HG02623 (cell line): ENCODE data around the gene ANKRD16.
A peak's percentile ranks its signal among the peaks of the same experiment; 100 is the strongest.
"Not testable (repeated sequence)": the region's sequence is repeated elsewhere in the genome, so short reads cannot be mapped to it uniquely, and the experiment has no call there.

ENCODE experiments used
- ATAC-seq: cut with Tn5 transposase; IDR thresholded peaks from one replicate; pipeline ENCODE4 v1.9.1; 2021; ENCODE audit warnings: moderate library complexity; ENCODE audit not compliant: unreplicated experiment

ANKRD16 gene

DNA sequence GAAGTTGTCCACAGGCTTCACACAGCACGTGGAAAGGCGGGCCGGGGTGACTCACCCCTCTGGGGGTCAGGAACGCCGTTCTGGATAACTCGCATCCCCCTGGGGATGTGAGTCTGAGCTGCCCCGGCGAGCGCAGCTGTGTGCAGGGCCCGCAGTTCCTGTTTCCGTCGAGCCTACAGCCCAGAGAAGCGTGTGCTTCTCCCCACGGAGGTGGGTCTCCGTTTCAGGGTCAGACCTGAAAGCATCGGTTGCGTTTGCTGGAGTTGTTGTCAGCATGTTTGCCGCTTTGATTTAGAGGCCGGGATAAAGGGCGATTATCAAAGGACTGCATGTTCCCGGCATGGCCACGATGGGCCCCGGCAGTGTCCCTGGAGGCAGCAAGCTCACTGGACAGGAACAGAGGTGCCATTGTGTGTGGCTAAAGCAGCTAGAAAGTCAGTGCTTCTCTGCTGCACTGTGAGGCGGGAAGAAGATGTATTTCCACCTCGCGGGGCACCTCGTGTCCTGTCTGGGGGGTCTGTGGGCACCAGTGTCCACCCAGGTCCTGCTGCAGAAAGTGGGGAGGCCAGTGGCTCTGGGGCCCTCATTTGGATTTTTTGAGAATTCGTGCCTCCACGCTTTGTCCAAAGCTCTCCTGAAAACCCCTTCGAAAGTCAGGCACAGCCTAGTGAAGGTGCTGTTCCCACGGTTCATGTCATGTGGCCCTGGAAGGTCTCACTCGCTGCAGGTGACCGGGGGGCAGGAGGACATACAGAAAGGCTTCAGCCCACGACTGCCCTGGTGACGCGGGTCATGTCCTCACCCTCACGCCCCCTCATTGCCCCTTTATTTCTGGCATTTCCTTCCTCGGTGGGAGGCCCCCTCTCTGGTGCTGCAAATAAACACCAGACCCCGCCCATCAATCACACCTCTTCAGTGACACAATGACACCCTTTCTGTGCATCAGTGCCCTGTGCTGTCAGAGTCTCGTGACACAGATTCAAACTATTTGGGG lies 49.1 kb downstream of the ANKRD16 start:
- ATAC-seq: peak; percentile 66

DNA sequence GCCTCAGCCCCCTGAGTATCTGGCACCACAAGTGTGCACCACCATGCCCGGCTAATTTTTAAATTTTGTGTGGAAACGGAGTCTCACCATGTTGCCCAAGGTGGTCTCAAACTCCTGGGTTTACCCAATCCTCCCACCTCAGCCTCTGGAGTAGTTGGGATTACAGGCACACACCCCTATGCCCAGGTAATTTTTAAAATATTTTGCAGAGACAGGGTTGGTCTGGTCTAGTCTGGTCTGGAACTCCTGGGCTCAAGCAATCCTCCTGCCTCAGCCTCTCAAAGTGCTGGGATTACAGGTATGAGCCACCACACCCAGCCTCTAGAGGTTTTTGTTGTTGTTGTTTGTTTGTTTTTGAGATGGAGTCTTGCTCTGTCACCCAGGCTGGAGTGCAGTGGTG lies 53.5 kb downstream of the ANKRD16 start:
- not testable (repeated sequence) for ATAC-seq

DNA sequence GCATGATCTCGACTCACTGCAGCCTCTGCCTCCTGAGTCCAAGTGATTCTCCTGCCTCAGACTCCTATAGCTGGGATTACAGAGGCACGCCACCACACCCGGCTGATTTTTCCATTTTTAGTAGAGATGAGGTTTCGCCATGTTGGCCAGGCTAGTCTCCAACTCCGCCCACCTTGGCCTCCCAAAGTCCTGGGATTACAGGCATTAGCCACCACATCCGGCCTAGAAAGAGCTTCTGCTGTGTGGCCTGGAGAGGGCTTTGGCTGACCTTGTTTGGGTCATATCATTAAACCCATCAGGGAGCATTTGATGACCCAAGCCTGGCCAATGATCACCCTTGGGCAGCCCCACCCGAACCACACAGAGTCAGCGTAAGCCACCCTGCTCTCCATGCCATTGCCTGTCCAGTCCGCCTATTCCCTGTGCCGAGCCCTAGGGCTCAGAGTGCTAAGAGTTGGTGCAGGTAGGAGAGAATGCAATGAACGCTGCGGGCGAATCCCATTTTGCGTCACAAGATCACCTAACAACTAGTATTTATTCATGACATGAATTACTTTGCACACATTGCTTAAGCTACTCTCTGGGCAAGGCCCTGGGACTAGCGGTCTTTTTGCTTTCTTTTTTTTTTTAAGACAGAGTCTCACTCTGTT lies 54.1 kb downstream of the ANKRD16 start:
- ATAC-seq: no peak

DNA sequence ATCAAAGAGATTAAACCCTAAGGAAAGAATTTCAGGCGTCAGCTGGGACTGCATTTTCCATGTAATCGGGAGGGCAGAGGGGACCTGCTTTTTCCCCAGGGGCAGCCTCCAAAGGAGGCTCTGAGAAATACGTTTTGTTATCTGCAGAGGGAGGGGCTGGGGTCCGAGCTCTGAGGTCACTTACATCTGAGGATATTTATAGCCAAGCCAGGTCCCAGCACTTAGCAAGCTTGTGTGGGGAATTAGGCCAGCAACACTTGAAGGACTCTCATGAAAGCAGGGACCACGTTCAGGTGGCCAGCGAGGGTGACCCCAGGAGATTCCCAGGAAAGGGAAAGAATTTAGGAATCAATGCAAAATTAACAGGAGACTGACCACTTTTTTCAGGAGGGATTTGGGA lies 55.9 kb downstream of the ANKRD16 start:
- ATAC-seq: no peak

DNA sequence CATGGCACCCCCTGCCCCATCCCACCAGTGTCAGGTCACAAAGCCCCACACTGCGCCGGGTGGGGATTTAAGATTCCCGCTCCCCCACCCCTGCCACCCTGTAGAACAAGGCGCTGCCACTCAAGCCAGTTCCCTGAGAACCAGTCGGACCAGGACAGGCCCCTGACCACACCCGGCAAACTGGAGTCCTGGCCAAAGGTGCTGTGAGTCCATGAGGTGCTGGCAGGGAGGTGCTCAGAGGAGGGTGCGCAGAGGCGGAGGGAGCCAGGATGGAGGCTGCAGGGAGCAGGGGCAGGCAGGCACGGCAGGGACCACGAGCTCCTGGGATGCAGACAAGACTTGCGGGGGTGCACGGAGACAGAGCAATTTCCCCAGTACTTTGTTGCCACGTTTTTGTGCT lies 56.7 kb downstream of the ANKRD16 start:
- ATAC-seq: no peak

DNA sequence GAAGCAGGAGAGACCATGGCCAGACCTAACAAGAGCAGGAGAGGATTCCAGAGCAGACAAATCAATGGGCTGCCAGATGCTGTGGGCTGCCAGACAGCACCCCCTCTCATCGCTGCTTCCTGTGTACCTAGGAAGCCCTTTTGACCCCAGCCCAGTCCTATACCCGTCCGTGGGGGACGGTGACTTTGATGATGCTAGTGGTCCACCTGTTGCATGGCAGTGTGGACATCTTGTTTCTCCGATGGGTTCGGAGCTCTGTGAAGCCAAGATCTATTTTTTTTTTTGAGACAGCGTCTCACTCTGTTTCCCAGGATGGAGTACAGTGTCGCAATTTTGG lies 58.3 kb downstream of the ANKRD16 start:
- ATAC-seq: no peak

DNA sequence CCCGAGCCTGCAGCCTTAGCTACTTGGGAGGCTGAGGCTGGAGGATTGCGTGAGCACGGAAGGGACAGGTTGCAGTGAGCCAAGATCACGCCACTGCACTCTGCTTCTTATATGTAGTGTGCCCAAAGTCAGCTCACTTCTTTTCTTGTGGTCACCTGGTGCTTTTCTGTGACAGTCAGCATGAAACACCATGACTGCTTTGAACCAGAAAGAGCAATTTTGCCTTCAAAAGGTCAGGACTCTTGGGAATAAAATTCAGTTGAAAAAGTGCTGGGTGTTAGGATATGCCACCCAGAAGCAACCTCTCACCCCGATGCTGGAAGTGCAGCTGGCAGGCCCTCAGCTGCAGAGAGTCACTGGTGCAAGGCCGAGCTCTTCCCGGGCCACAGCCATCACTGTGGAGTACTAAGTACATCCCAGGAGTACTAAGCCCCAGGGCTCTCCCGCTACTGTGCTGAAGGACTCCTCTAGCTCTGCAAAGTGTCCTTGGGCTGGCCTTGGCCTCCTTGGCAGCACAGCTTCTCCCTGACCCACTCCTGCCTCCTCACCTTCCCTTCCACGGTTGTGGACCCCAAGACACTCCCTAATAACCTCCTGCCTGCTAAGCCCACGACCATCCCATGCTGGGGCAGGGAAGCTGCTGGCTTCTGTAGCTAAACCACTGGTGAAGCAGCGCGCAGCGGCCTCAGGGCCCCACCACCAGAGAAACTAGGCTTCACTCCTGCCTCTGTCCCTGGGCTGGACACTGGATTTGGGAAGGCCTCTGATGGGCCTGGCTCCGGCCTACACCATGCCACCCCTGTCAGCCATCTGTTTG lies 58.9 kb downstream of the ANKRD16 start:
- ATAC-seq: no peak

DNA sequence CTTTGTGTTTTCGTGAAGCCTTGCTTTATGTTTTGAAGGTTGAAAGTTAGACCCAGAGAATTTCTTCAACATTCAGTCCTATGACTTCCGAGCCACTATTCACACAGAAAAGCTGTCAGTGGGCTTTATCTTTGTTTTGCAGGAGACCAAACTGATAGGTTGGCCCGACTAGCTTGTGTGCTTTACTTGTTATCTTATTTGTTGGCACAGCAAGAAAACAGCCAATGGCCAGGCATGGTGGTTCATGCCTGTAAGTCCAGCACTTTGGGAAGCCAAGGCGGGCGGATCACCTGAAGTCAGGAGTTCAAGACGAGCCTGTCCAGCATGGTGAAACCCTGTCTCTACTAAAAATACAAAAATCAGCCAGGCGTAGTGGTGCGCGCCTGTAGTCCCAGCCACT lies 60.4 kb downstream of the ANKRD16 start:
- ATAC-seq: no peak

DNA sequence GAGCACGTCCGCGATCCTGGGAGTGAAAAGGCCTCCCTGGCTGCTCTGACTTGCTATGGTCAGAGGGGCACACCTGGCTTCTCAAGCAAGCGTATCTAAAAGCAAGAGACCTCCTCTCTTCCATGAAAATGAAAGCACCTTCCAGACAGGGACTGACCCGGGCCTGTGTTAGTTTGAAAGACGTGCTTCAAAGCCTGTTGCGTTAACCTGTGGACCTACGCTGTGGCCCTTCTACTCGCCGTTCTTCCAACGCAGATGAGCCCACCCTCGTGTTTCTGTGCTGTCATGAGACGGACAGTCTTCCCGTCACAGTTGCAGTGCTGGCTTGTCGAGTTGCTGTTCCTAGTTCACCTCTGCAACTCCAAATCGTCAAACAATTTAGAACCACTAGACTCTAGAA lies 61.0 kb downstream of the ANKRD16 start:
- ATAC-seq: no peak

DNA sequence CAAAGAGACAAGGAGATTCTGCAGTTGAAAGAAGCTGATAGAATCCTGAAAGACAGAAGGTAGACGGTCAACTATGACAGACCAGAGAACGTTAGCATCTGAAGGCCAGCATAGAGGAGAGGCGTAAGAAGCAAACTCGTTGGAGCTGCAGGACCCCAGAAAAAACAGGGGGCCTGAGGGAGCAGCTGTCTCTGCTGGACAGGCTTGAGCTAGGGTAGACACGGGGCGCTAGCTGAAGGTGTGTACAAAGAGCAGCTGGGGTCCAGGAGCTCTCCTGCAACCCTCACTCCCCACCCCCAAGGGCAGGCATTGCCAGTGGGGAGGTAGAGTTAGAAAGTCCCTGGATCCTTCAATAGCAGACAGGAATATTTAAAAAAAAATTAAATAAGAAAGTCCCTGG lies 61.9 kb downstream of the ANKRD16 start:
- ATAC-seq: no peak

DNA sequence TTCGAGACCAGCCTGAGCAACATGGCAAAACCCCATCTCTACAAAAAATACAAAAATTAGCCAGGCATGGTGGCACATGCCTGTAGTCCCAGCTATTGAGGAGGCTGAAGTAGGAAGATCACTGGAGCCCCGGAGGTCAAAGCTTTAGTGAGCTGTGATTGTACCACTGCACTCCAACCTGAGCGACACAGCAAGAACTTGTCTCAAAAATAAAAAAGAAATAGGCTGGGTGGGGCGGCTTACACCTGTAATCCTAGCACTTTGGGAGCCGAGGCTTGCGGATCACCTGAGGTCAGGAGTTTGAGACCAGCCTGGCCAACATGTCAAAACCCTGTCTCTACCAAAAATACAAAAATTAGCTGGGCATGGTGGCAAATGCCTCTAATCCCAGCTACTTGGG lies 63.2 kb downstream of the ANKRD16 start:
- ATAC-seq: not testable (repeated sequence)

DNA sequence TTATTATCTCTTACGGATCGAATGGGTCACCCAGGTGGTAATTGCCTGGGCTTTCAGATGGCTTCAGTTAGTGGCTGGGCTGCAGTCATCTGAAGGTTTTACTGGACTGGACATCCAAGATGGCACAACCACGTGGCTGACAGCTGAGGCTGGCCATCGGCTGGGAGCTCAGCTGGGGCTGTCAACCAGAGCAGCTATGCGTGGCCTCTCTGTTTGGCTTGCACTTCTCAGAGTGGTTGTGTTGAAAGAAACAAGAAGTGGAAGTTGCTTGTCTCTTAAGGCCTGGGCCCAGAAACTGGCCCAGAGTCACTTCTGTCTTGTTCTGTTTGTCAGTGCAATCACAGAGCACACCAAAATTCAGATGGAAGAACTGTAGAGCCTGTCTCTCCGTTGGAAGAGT lies 70.8 kb downstream of the ANKRD16 start:
- ATAC-seq: no peak

DNA sequence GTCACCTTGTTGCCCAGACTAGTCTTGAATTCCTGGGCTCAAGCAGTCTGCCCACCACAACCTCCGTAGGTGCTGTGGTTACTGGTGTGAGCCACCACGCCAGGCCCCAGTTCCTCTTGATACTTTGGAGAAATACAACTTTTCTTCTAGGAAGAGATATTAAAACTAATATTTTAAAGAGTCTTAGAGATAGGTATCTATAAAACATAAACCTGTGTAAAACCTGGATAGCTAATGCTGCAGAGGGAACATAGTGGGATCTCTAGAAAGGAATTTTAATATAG lies 71.7 kb downstream of the ANKRD16 start:
- ATAC-seq: no peak

DNA sequence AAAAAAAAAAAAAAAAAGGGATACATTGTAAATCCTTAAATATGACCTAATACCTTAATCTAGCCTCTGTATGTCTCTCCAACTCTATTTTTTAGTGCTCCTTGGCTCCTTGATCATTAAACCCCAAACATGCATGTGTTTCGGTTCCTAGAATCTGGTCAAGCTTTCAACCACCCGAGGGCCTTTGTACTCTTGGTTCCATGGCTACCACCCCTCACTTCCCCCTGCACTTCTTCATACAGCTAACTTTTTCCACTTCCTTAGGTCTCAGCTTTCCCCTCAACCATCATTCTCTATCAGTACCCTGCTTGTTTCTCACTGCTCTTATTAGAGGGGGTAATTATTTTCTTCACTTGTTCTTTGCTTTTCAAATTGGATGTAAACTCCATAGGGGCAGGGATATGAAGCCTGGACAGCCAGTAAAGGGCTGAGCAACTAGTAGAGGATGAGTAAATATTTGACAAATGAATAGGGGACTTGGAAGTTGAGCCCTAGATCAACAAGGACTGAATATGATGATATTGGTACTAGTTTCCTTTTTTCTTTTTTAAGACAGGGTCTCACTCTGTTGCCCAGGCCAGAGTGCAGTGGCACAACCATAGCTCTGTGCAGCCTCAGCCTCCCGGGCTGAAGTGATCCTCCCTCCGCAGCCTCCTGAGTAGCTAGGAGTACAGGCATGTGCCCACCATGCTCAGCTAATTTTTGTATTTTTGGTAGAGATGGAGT lies 72.2 kb downstream of the ANKRD16 start:
- ATAC-seq: no peak

DNA sequence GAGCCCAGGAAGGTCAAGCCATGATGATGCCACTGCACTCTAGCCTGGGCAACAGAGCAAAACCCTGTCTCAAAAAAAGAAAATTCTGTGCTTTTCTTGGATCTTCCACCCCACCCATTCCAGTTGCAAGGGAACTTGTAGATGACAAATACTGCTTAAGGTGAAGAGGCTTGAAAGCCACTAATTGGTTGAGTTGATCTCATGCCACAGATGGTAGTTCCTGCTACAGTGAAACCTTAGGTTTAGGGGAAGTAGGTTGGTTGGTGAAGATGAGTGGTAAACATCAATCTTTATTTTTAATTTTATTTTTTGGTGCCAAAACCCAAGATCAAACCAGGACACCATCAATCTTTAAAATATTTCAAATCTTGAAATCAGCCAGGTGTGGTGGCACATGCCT lies 73.5 kb downstream of the ANKRD16 start:
- ATAC-seq: no peak

DNA sequence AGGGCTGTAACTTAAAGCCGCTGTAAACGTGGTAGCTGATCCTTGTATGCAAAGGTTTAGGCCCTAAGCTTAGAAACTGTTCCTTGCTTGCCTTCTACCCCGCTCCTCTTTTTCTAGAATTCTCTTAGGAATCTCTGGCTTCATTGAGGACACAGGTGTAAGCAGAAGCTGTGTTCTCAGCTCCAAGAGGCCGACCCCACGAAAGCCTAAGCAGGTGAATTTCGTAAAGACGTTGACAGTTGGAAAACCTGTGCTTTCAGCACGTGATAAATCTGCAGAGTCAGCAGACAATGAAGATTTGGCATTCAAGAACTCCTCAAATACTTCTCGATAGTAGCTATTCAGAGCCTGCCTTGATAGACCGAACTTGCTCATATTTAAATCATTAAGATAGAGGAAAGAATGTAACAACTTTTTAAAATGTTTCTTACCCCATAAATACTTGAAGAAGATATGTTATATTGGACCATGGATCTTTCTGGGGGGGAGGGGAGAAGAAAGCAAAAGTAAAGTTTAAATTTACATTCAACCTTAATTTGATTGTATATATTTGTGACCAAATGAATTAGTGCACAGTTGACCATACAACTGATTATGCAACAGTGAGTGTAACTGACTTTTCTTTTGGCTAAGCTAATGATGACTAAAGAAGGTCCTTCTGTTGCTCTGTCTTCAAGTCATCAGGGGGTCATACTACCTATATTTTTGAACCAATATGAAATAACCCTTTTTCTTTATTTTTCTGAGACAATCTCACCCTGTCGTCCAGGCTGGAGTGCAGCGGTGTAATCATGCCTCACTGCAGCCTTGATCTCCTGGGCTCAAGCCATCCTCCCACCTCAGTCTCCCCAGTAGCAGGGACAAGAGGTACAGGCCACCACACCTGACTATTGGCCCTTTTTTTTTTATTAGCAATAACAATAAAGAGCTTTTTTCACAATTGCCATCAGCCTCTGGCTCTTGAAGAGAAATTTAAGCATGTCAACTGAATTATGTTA lies 75.3 kb downstream of the ANKRD16 start:
- peak; percentile 4 for ATAC-seq

DNA sequence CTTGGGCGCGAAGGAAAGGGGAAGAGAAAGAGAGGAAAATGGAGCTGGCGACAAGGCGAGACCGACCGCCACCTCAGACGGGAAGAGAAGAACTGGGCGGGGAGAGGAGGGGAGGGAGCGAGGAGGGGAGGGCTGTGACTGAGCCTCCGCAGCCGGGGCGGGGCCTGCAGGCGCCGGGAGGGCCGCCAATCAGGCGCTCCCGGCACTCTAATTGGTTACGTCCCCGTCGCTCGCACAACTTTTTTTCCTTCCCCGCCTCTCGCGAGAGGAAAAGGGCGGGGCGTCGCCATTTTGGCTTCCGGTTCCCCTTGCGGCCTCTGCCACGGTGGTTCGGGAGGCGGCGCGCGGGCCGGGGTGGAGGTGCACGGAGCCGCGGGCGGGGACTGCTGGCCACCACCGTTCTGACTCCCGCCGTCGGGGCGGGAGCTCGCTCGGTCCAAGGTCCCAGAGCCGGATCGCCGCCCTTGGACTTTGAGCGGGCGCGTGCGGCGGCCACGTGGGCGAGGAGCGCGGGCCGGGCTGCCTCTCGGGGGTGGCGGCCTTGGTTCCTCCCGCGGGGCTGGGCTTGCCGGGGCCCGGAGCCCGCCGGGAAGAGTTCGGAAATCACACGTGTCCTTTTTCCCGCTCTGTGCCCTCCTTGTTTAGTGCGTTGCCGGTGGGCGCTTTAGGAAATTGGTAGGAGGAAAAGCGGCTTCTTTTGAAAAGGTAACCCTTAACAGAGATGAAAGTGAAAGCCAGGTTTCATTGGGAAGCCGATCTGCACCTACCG lies 76.2 kb downstream of the ANKRD16 start, which contains the start of gene GDI2:
Gene GDI2 (minus strand): TSS at position 94 of the 769 bp plus-strand sequence. CDS start 176 bp downstream, outside the sequence.
- ATAC-seq: peak; percentile 80

DNA sequence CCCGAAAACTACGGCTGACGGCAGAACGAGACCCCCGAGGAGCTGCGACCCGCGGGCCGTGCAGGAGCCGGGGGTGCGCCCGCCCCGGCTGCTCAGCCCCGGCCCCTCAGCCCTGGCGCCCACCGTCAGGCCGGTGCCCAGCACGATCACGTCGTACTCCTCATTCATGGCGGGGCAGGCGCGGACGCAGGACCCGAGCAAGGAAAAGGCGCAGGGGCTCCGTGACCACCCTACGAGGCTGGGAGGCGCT lies 76.7 kb downstream of the ANKRD16 start:
- peak; percentile 7 for ATAC-seq
